GM13977 (cell line): Measurements from ENCODE around the gene TNFAIP1.

Experiments
- DNase-seq: peaks from one replicate; pipeline ENCODE4 v3.0.0; 2012; ENCODE audit warnings: low spot score
- in situ Hi-C: fragments of 300-500 bp; cut with MboI; formaldehyde crosslinking; loops from one replicate; pipeline ENCODE4 v1.12.0; 2022; ENCODE audit warnings: low sequenced_read_pairs, low pct_unique_long_range_greater_than_20kb, mixed read lengths, inconsistent platforms; ENCODE audit not compliant: unreplicated experiment
- TF ChIP-seq, protein P1 (sequence below): IDR thresholded peaks from 2 replicates; pipeline ENCODE4 v1.5.1; 2012; ENCODE audit warnings: mild to moderate bottlenecking, control low read depth; ENCODE audit not compliant: insufficient read depth; ENCODE audit errors: extremely low read depth, missing control alignments

Gene TNFAIP1

DNA sequence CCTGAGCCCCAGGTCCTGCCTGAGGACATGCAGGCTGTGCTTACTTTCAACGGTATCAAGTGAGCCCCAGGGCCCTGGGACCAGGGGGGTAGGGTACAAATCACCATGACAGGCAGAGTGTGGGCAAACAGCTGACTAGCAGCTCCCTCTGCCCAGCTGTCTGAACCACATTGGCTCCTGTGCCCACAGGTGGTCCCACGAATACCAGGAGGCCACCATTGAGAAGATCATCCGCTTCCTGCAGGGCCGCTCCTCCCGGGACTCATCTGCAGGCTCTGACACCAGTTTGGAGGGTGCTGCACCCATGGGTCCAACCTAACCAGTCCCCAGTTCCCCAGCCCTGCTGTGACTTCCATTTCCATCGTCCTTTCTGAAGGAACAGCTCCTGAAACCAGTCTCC is 60.4 kb downstream of the TNFAIP1 start:
- TF ChIP-seq, protein P1, sequence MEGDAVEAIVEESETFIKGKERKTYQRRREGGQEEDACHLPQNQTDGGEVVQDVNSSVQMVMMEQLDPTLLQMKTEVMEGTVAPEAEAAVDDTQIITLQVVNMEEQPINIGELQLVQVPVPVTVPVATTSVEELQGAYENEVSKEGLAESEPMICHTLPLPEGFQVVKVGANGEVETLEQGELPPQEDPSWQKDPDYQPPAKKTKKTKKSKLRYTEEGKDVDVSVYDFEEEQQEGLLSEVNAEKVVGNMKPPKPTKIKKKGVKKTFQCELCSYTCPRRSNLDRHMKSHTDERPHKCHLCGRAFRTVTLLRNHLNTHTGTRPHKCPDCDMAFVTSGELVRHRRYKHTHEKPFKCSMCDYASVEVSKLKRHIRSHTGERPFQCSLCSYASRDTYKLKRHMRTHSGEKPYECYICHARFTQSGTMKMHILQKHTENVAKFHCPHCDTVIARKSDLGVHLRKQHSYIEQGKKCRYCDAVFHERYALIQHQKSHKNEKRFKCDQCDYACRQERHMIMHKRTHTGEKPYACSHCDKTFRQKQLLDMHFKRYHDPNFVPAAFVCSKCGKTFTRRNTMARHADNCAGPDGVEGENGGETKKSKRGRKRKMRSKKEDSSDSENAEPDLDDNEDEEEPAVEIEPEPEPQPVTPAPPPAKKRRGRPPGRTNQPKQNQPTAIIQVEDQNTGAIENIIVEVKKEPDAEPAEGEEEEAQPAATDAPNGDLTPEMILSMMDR: no peak
- in situ Hi-C loops: loop anchor here (25.0 kb wide), 1 partner anchor 141 kb away; no protein-coding TSS in a partner anchor
- DNase-seq: no peak
